Stimulated activated naive CD8-positive, alpha-beta T cell treated with anti-CD3 and anti-CD28 coated beads, Interleukin-15, amount 100 ng/mL, for 72 hours (primary cell): ENCODE data around the gene KANTR.
A peak's percentile ranks its signal among the peaks of the same experiment; 100 is the strongest.

Experiments used
- ATAC-seq: fragments of 150-1000 bp; cut with Tn5 transposase; 2 replicates; pipeline ENCODE4 v1.10.0; 2021; ENCODE audit warnings: mild to moderate bottlenecking, moderate library complexity
- DNase-seq, 2 donors: peaks; one replicate each; pipeline ENCODE4 v3.0.0; 2021 to 2022
- H3K27ac Mint-ChIP-seq, 2 donors: one replicate each; pipeline ENCODE4 v1.8.0; 2022; ENCODE audit warnings: mild to moderate bottlenecking in 2 of 2, mixed read lengths in 2 of 2, moderate library complexity in 2 of 2
- H3K27me3 Mint-ChIP-seq: one replicate; pipeline ENCODE4 v1.8.0; 2022; ENCODE audit warnings: mixed read lengths
- H3K4me1 Mint-ChIP-seq: one replicate; pipeline ENCODE4 v1.8.0; 2022; ENCODE audit warnings: mild to moderate bottlenecking, mixed read lengths
- H3K4me3 Mint-ChIP-seq, 2 donors: one replicate each; pipeline ENCODE4 v1.8.0; 2022; ENCODE audit warnings: mild to moderate bottlenecking in 2 of 2, mixed read lengths in 2 of 2, moderate library complexity in 1 of 2
- H3K9me3 Mint-ChIP-seq, 2 donors: one replicate each; pipeline ENCODE4 v1.8.0; 2022; ENCODE audit warnings: mixed read lengths in 2 of 2

Gene KANTR

GRCh38 chrX:53093748-53094581, at the start of gene KANTR:
KANTR (plus strand) TSS chrX:53094142; CDS start chrX:53124273, 30,131 bp downstream.
- peak within 1 kb of the TSS; percentile 88 to 96 for H3K27ac Mint-ChIP-seq
- peak within 1 kb of the TSS; percentile 84 to 87 for H3K4me3 Mint-ChIP-seq
- DNase-seq: peak; percentile 78 to 84

GRCh38 chrX:53044995-53045394, 48.9 kb upstream of the KANTR start:
- Mint-ChIP-seq H3K27me3 (peaks cover 7% of the 10 kb centered on the region), H3K4me1 (peaks cover 11% of the 10 kb centered on the region), H3K4me3 (no peak overlapping the region), H3K9me3 (no peaks in the 10 kb centered on the region), H3K27ac (no peak overlapping the region)
- DNase-seq (no peak), ATAC-seq (no peak)

More at GRCh38 chrX:53093748-53094581, at the start of gene KANTR:
- Mint-ChIP-seq H3K9me3 (no peaks in the 10 kb centered on the region), H3K4me1 (peaks cover 18% of the 10 kb centered on the region), H3K27me3 (no peaks in the 10 kb centered on the region)
- peak; percentile 89 for ATAC-seq

- Mint-ChIP-seq H3K27me3 (peaks cover 7% of the 10 kb centered on the region), H3K9me3 (no peaks in the 10 kb centered on the region), H3K27ac (no peak overlapping the region), H3K4me1 (peaks cover 11% of the 10 kb centered on the region), H3K4me3 (no peak overlapping the region)
- DNase-seq (no peak), ATAC-seq (no peak)
These were observed 46.7 kb upstream of the KANTR start for GRCh38 chrX:53047228-53047627.

GRCh38 chrX:53048169-53049126, 45.5 kb upstream of the KANTR start, which contains the start of gene GPR173:
GPR173 (plus strand) TSS chrX:53048789; CDS start chrX:53076622, 27,833 bp downstream.
- Mint-ChIP-seq H3K4me1 (peaks cover 11% of the 10 kb centered on the region), H3K9me3 (no peaks in the 10 kb centered on the region), H3K27ac (peak within 1 kb of the TSS; percentile 38 to 65), H3K27me3 (peaks cover 7% of the 10 kb centered on the region), H3K4me3 (peak within 1 kb of the TSS; percentile 65 to 69)
- no peak for DNase-seq
- peak; percentile 66 for ATAC-seq

- ATAC-seq (no peak), DNase-seq (no peak)
- peak overlapping the region; percentile 45 to 58 for H3K4me3 Mint-ChIP-seq
- peaks cover 7% of the 10 kb centered on the region for H3K27me3 Mint-ChIP-seq
- peaks cover 11% of the 10 kb centered on the region for H3K4me1 Mint-ChIP-seq
- peak overlapping the region in 1 of 2 donors; percentile 62 for H3K27ac Mint-ChIP-seq
- H3K9me3 Mint-ChIP-seq: no peaks in the 10 kb centered on the region
These were observed 44.8 kb upstream of the KANTR start for GRCh38 chrX:53049127-53049517.

GRCh38 chrX:53050841-53051240, 43.1 kb upstream of the KANTR start:
- ATAC-seq: no peak
- DNase-seq: no peak
- no peaks in the 10 kb centered on the region for H3K9me3 Mint-ChIP-seq
- no peak overlapping the region for H3K4me3 Mint-ChIP-seq
- H3K4me1 Mint-ChIP-seq: peaks cover 11% of the 10 kb centered on the region
- peaks cover 7% of the 10 kb centered on the region for H3K27me3 Mint-ChIP-seq
- no peak overlapping the region for H3K27ac Mint-ChIP-seq

- Mint-ChIP-seq H3K27me3 (no peaks in the 10 kb centered on the region), H3K4me3 (no peak overlapping the region), H3K27ac (no peak overlapping the region), H3K4me1 (no peaks in the 10 kb centered on the region), H3K9me3 (no peaks in the 10 kb centered on the region)
- DNase-seq (no peak), ATAC-seq (no peak)
These were observed 38.6 kb upstream of the KANTR start for GRCh38 chrX:53055244-53055849.

GRCh38 chrX:53056292-53056691, 37.6 kb upstream of the KANTR start:
- Mint-ChIP-seq H3K27ac (no peak overlapping the region), H3K9me3 (no peaks in the 10 kb centered on the region), H3K4me3 (no peak overlapping the region), H3K4me1 (no peaks in the 10 kb centered on the region), H3K27me3 (no peaks in the 10 kb centered on the region)
- DNase-seq (no peak), ATAC-seq (no peak)

GRCh38 chrX:53065104-53065503, 28.8 kb upstream of the KANTR start:
- H3K27me3 Mint-ChIP-seq: no peaks in the 10 kb centered on the region
- H3K4me3 Mint-ChIP-seq: no peak overlapping the region
- H3K9me3 Mint-ChIP-seq: no peaks in the 10 kb centered on the region
- no peak overlapping the region for H3K27ac Mint-ChIP-seq
- DNase-seq (no peak), ATAC-seq (no peak)
- no peaks in the 10 kb centered on the region for H3K4me1 Mint-ChIP-seq

GRCh38 chrX:53071064-53071463, 22.9 kb upstream of the KANTR start:
- ATAC-seq: no peak
- no peak for DNase-seq
- Mint-ChIP-seq H3K4me3 (no peak overlapping the region), H3K27ac (no peak overlapping the region), H3K4me1 (peaks cover 27% of the 10 kb centered on the region), H3K9me3 (no peaks in the 10 kb centered on the region), H3K27me3 (no peaks in the 10 kb centered on the region)

- Mint-ChIP-seq H3K27me3 (no peaks in the 10 kb centered on the region), H3K4me3 (peak overlapping the region; percentile 69 to 98), H3K4me1 (peaks cover 27% of the 10 kb centered on the region), H3K27ac (peak overlapping the region; percentile 23 to 85), H3K9me3 (no peaks in the 10 kb centered on the region)
- ATAC-seq: peak; percentile 89
- peak; percentile 59 to 69 for DNase-seq
These were observed 22.1 kb upstream of the KANTR start for GRCh38 chrX:53071604-53072417.

- peak overlapping the region; percentile 69 to 98 for H3K4me3 Mint-ChIP-seq
- ATAC-seq: no peak
These were observed 21.4 kb upstream of the KANTR start for GRCh38 chrX:53072418-53073114.

GRCh38 chrX:53073115-53073586, 20.8 kb upstream of the KANTR start:
- Mint-ChIP-seq H3K27ac (no peak overlapping the region), H3K4me3 (peak overlapping the region in 1 of 2 donors; percentile 73), H3K9me3 (no peaks in the 10 kb centered on the region), H3K27me3 (no peaks in the 10 kb centered on the region), H3K4me1 (peaks cover 27% of the 10 kb centered on the region)
- ATAC-seq: no peak
- DNase-seq: no peak

More at GRCh38 chrX:53072418-53073114, 21.4 kb upstream of the KANTR start:
- DNase-seq: no peak
- H3K27me3 Mint-ChIP-seq: no peaks in the 10 kb centered on the region
- H3K4me1 Mint-ChIP-seq: peaks cover 27% of the 10 kb centered on the region
- no peaks in the 10 kb centered on the region for H3K9me3 Mint-ChIP-seq
- H3K27ac Mint-ChIP-seq: peak overlapping the region in 1 of 2 donors; percentile 85

- H3K4me3 Mint-ChIP-seq: no peak overlapping the region
- peak; percentile 2 for ATAC-seq
- no peak for DNase-seq
- H3K27ac Mint-ChIP-seq: no peak overlapping the region
- H3K9me3 Mint-ChIP-seq: no peaks in the 10 kb centered on the region
- no peaks in the 10 kb centered on the region for H3K27me3 Mint-ChIP-seq
- H3K4me1 Mint-ChIP-seq: peaks cover 27% of the 10 kb centered on the region
These were observed 18.9 kb upstream of the KANTR start for GRCh38 chrX:53075011-53075410.
